HepG2 (cell line): ENCODE data around the gene RANBP3. TPM values are rescaled to one million over a fixed set of nuclear protein-coding genes. Genes with fewer than 3 reads are reported as not detected.

Experiments used
- ATF2 ChIP-seq: sonication (generic); formaldehyde crosslinking; IDR thresholded peaks from 2 replicates; pipeline ENCODE4 v1.4.0; 2020; ENCODE audit warnings: missing genetic modification reagents
- CBX5 ChIP-seq: sonication (generic); formaldehyde crosslinking; IDR thresholded peaks from 2 replicates; pipeline ENCODE4 v1.4.0; 2020; ENCODE audit warnings: missing genetic modification reagents, borderline replicate concordance
- E2F2 ChIP-seq: sonication (generic); formaldehyde crosslinking; IDR thresholded peaks from 2 replicates; pipeline ENCODE4 v1.4.0; 2020; ENCODE audit warnings: missing genetic modification reagents, borderline replicate concordance
- GZF1 ChIP-seq: sonication (generic); formaldehyde crosslinking; IDR thresholded peaks from 2 replicates; pipeline ENCODE4 v1.5.1; 2020; ENCODE audit warnings: mild to moderate bottlenecking, missing genetic modification reagents
- HCFC1 ChIP-seq: fragments of 150-350 bp; IDR thresholded peaks from 2 replicates; pipeline ENCODE4 v1.6.1; 2014; ENCODE audit warnings: low read depth, low read length
- KDM5B ChIP-seq: sonication (generic); formaldehyde crosslinking; IDR thresholded peaks from 2 replicates; pipeline ENCODE4 v1.4.0; 2020; ENCODE audit warnings: missing genetic modification reagents, mild to moderate bottlenecking, borderline replicate concordance
- KLF16 ChIP-seq, 2 experiments: sonication (generic) in 1 of 2; formaldehyde crosslinking in 1 of 2; IDR thresholded peaks; 2 replicates each; pipeline versions ENCODE4 v1.6.1 to v1.8.0; 2016 to 2023; ENCODE audit warnings: missing genetic modification reagents in 2 of 2, missing compliant biosample characterization in 1 of 2
- MEF2D ChIP-seq: sonication (generic); formaldehyde crosslinking; IDR thresholded peaks from 2 replicates; pipeline ENCODE4 v1.5.1; 2020; ENCODE audit warnings: mild to moderate bottlenecking, missing genetic modification reagents
- MLXIP ChIP-seq: sonication (generic); formaldehyde crosslinking; IDR thresholded peaks from 2 replicates; pipeline ENCODE4 v1.9.0; 2021; ENCODE audit warnings: missing genetic modification reagents, borderline replicate concordance
- MZF1 ChIP-seq: sonication (generic); formaldehyde crosslinking; IDR thresholded peaks from 2 replicates; pipeline ENCODE4 v1.8.1; 2023; ENCODE audit warnings: mild to moderate bottlenecking, missing genetic modification reagents, borderline replicate concordance
- POLR2AphosphoS5 ChIP-seq: IDR thresholded peaks from 2 replicates; pipeline ENCODE4 v1.6.1; 2012; ENCODE audit warnings: low read depth, low read length
- PTBP1 ChIP-seq: fragments of 200-400 bp; formaldehyde crosslinking; IDR thresholded peaks from 2 replicates; pipeline ENCODE4 v1.6.1; 2018; ENCODE audit warnings: low read length, low read depth; ENCODE audit not compliant: poor library complexity, severe bottlenecking
- RARG ChIP-seq: sonication (generic); formaldehyde crosslinking; IDR thresholded peaks from 2 replicates; pipeline ENCODE4 v1.4.0; 2020; ENCODE audit warnings: low read depth, mild to moderate bottlenecking, missing genetic modification reagents
- REL ChIP-seq: sonication (generic); formaldehyde crosslinking; conservative IDR thresholded peaks from 2 replicates; pipeline ENCODE4 v1.8.0; 2022; ENCODE audit warnings: mild to moderate bottlenecking, missing genetic modification reagents, moderate library complexity
- SETDB1 ChIP-seq: sonication (generic); formaldehyde crosslinking; IDR thresholded peaks from 2 replicates; pipeline ENCODE4 v1.5.1; 2020; ENCODE audit warnings: missing genetic modification reagents, mild to moderate bottlenecking, borderline replicate concordance
- SNAI1 ChIP-seq: sonication (generic); formaldehyde crosslinking; IDR thresholded peaks from 2 replicates; pipeline ENCODE4 v1.5.0; 2020; ENCODE audit warnings: mild to moderate bottlenecking, missing genetic modification reagents, borderline replicate concordance
- ZBTB25 ChIP-seq: IDR thresholded peaks from 2 replicates; pipeline ENCODE4 v1.6.1; 2018; ENCODE audit warnings: missing genetic modification reagents
- ZBTB7A ChIP-seq: sonication (generic); formaldehyde crosslinking; IDR thresholded peaks from 2 replicates; pipeline ENCODE4 v1.8.0; 2022; ENCODE audit warnings: mild to moderate bottlenecking, missing genetic modification reagents
- ZFP62 ChIP-seq: sonication (generic); formaldehyde crosslinking; IDR thresholded peaks from 2 replicates; pipeline ENCODE4 v1.4.0; 2020; ENCODE audit warnings: missing genetic modification reagents
- ZNF234 ChIP-seq: sonication (generic); formaldehyde crosslinking; conservative IDR thresholded peaks from 2 replicates; pipeline ENCODE4 v1.5.1; 2020; ENCODE audit warnings: mild to moderate bottlenecking, missing genetic modification reagents
- ZNF264 ChIP-seq: sonication (generic); formaldehyde crosslinking; IDR thresholded peaks from 2 replicates; pipeline ENCODE4 v1.4.0; 2020; ENCODE audit warnings: missing genetic modification reagents
- ZNF713 ChIP-seq: sonication (generic); formaldehyde crosslinking; IDR thresholded peaks from 2 replicates; pipeline ENCODE4 v1.4.0; 2020; ENCODE audit warnings: mild to moderate bottlenecking, missing genetic modification reagents
- ZNF879 ChIP-seq: sonication (generic); formaldehyde crosslinking; IDR thresholded peaks from 2 replicates; pipeline ENCODE4 v1.8.1; 2023; ENCODE audit warnings: missing genetic modification reagents
- polyA plus RNA-seq, 8 experiments: library from polyadenylated mRNA; depleted of rRNA in 3 of 8; stranded (reverse) in 7 of 8; unstranded in 1 of 8; fragments of >200 nt; fragmentation: Illumina TruSeq in 4 of 8; extraction: Trizol in 4 of 8; gene quantifications; 2 replicates each; pipeline versions ENCODE4 v1.2.1 to v1.2.3, GENCODE V29; 2011 to 2016; ENCODE audit warnings: low read depth in 4 of 8, missing spikeins in 1 of 8, mixed read lengths in 1 of 8; ENCODE audit not compliant: insufficient read depth in 1 of 8
- total RNA-seq, 5 experiments: library from RNA; depleted of rRNA; stranded (reverse); fragments of >200 nt; fragmentation: Illumina TruSeq; extraction: Trizol; gene quantifications; 2 replicates each; pipeline ENCODE4 v1.2.3, GENCODE V29; 2016; ENCODE audit warnings: low read depth in 1 of 5

Gene RANBP3
- total and polyA plus RNA-seq, 2 of the 13 experiments (the other 11 are each of a cell fraction or from before 2014, with no cell fraction given): 39.5 to 149 TPM

- TF ChIP-seq ZBTB7A (CRISPR knock-in tag): no peak
- TF ChIP-seq ZNF234 (CRISPR knock-in tag): no peak
- no peak for TF ChIP-seq SNAI1 (CRISPR knock-in tag)
- TF ChIP-seq E2F2: no peak
- TF ChIP-seq ZFP62: no peak
- TF ChIP-seq REL (CRISPR knock-in tag): peak; percentile 68; the same call in 1 of the 2 replicates
- TF ChIP-seq ATF2 (CRISPR knock-in tag): 0 out of 2 replicates have a peak, but pooled peaks have one; percentile 40
- TF ChIP-seq PTBP1: peak; percentile 85
- TF ChIP-seq KDM5B (CRISPR knock-in tag): peak; percentile 89; the same call in 1 of the 2 replicates
- TF ChIP-seq RARG: no peak
- TF ChIP-seq KLF16 (CRISPR knock-in tag; IDR thresholded peaks at IDR 0.05): peak in 1 of 2 experiments; percentile 72; a peak in 1 of 4 replicates
- no peak for TF ChIP-seq MZF1 (CRISPR knock-in tag)
- TF ChIP-seq HCFC1: peak; percentile 55; the same call in 1 of the 2 replicates
- peak; percentile 74 for TF ChIP-seq MEF2D (CRISPR knock-in tag)
- TF ChIP-seq GZF1: no peak
- TF ChIP-seq MLXIP: no peak
- peak; percentile 95 for TF ChIP-seq ZNF879 (CRISPR knock-in tag)
- peak; percentile 81 for TF ChIP-seq POLR2AphosphoS5
- TF ChIP-seq ZBTB25 (CRISPR knock-in tag): peak; percentile 78; the same call in 1 of the 2 replicates
- no peak for TF ChIP-seq SETDB1 (CRISPR knock-in tag)
- no peak for TF ChIP-seq ZNF713 (CRISPR knock-in tag)
- TF ChIP-seq ZNF264 (CRISPR knock-in tag): no peak
- TF ChIP-seq CBX5 (CRISPR knock-in tag): peak; percentile 81; the same call in 1 of the 2 replicates
Observed at GRCh38 chr19:5903624-5904351, 74.2 kb downstream of the RANBP3 start, which contains the start of gene NDUFA11 (continued).
